IMR-90 (cell line): Measurements from ENCODE around the gene LRRC39. TPM values are rescaled to one million over a fixed set of nuclear protein-coding genes. Genes with fewer than 3 reads are reported as not detected.

Experiments
- ATAC-seq: fragments of 200-7000 bp; cut with Tn5 transposase; 2 replicates; pipeline ENCODE4 v1.9.1; 2020; ENCODE audit warnings: low read depth, mild to moderate bottlenecking, moderate library complexity
- BruUV-seq: library from RNA; stranded (reverse); fragments of 400-500 nt; replicated peaks from 2 replicates; lab custom pipeline; 2021; lab: Mats Ljungman, UMichigan
- CTCF ChIA-PET: fragments of 300-600 bp; formaldehyde crosslinking; extraction: SDS; loops from one replicate; lab custom pipeline; 2021; ENCODE audit warnings: antibody characterized with exemption; lab: Yijun Ruan, JAX
- POLR2A ChIA-PET: fragments of 300-600 bp; sonication (Branson Sonifier 250); formaldehyde crosslinking; loops from one replicate; lab custom pipeline; 2022; ENCODE audit warnings: antibody characterized with exemption; ENCODE audit not compliant: unreplicated experiment; lab: Charles Lee
- DNase-seq: peaks from one replicate; pipeline ENCODE4 v3.0.0; 2013
- H2AFZ ChIP-seq: replicated peaks from 2 replicates; pipeline ENCODE3; 2013; ENCODE audit warnings: low read length, mild to moderate bottlenecking; ENCODE audit not compliant: poor library complexity
- H2AK5ac ChIP-seq: 2 replicates; pipeline ENCODE4 v1.6.1; 2013; ENCODE audit warnings: low read depth, low read length, inconsistent platforms
- H2AK9ac ChIP-seq: replicated peaks from 2 replicates; pipeline ENCODE3; 2013; ENCODE audit warnings: mild to moderate bottlenecking, low read depth, low read length, moderate library complexity; ENCODE audit not compliant: poor library complexity
- H2BK120ac ChIP-seq: 2 replicates; pipeline ENCODE4 v1.6.1; 2013; ENCODE audit warnings: low read depth, low read length, inconsistent platforms
- H2BK15ac ChIP-seq: 3 replicates; pipeline ENCODE4 v1.6.1; 2013; ENCODE audit warnings: low read depth, low read length, inconsistent platforms
- H2BK20ac ChIP-seq: 2 replicates; pipeline ENCODE4 v1.6.1; 2013; ENCODE audit warnings: low read depth, mild to moderate bottlenecking, inconsistent platforms, low read length, moderate library complexity
- H2BK5ac ChIP-seq: 2 replicates; pipeline ENCODE4 v1.6.1; 2013; ENCODE audit warnings: mild to moderate bottlenecking, low read depth, low read length, inconsistent platforms; ENCODE audit not compliant: poor library complexity, severe bottlenecking
- H3K14ac ChIP-seq: replicated peaks from 2 replicates; pipeline ENCODE4 v1.6.1; 2013; ENCODE audit warnings: low read depth, low read length, inconsistent platforms
- H3K18ac ChIP-seq: 2 replicates; pipeline ENCODE4 v1.6.1; 2013; ENCODE audit warnings: low read depth, low read length, control low read depth
- H3K23ac ChIP-seq: 2 replicates; pipeline ENCODE4 v1.6.1; 2013; ENCODE audit warnings: low read depth, low read length, inconsistent platforms
- H3K27ac ChIP-seq: 2 replicates; pipeline ENCODE4 v1.5.1; 2013; ENCODE audit warnings: mild to moderate bottlenecking, control low read depth, low read length; ENCODE audit not compliant: insufficient read depth
- H3K27me3 ChIP-seq: 2 replicates; pipeline ENCODE4 v1.6.1; 2013; ENCODE audit warnings: low read length; ENCODE audit not compliant: control insufficient read depth, insufficient read depth
- H3K36me3 ChIP-seq: 2 replicates; pipeline ENCODE4 v1.6.1; 2013; ENCODE audit warnings: low read length, mixed read lengths; ENCODE audit not compliant: control insufficient read depth, insufficient read depth
- H3K4ac ChIP-seq: 2 replicates; pipeline ENCODE4 v1.6.1; 2013; ENCODE audit warnings: low read depth, low read length, inconsistent platforms
- H3K4me1 ChIP-seq: 2 replicates; pipeline ENCODE4 v1.6.1; 2013; ENCODE audit warnings: low read length, mixed read lengths; ENCODE audit not compliant: control insufficient read depth, insufficient read depth
- H3K4me2 ChIP-seq: 2 replicates; pipeline ENCODE4 v1.6.1; 2013; ENCODE audit warnings: low read depth, mild to moderate bottlenecking, control low read depth, low read length, moderate library complexity
- H3K4me3 ChIP-seq: 2 replicates; pipeline ENCODE4 v1.5.1; 2013; ENCODE audit warnings: low read depth, mild to moderate bottlenecking, control low read depth, low read length, moderate library complexity; ENCODE audit not compliant: insufficient read depth
- H3K56ac ChIP-seq: 2 replicates; pipeline ENCODE4 v1.6.1; 2013; ENCODE audit warnings: low read length, inconsistent platforms; ENCODE audit not compliant: insufficient read depth; ENCODE audit errors: extremely low read depth
- H3K79me1 ChIP-seq, 2 experiments: 2 replicates each; pipeline ENCODE4 v1.6.1; 2013; ENCODE audit warnings: low read length in 2 of 2, inconsistent platforms in 1 of 2, low read depth in 1 of 2
- H3K9ac ChIP-seq: 2 replicates; pipeline ENCODE4 v1.6.1; 2013; ENCODE audit warnings: low read depth, low read length, control low read depth
- H3K9me1 ChIP-seq: 2 replicates; pipeline ENCODE4 v1.6.1; 2013; ENCODE audit warnings: low read length, inconsistent platforms; ENCODE audit not compliant: insufficient read depth
- H3K9me3 ChIP-seq: 2 replicates; pipeline ENCODE4 v1.6.1; 2013; ENCODE audit warnings: low read length; ENCODE audit not compliant: control insufficient read depth, insufficient read depth
- H4K20me1 ChIP-seq: 2 replicates; pipeline ENCODE4 v1.6.1; 2013; ENCODE audit warnings: low read length, inconsistent platforms; ENCODE audit not compliant: insufficient read depth
- H4K5ac ChIP-seq: 2 replicates; pipeline ENCODE4 v1.6.1; 2013; ENCODE audit warnings: mild to moderate bottlenecking, low read depth, low read length, control low read depth
- H4K8ac ChIP-seq, 2 experiments: 2 replicates each; pipeline ENCODE4 v1.6.1; 2013; ENCODE audit warnings: low read depth in 2 of 2, low read length in 2 of 2, control low read depth in 1 of 2, inconsistent platforms in 1 of 2
- H4K91ac ChIP-seq: 2 replicates; pipeline ENCODE4 v1.6.1; 2013; ENCODE audit warnings: low read depth, low read length, inconsistent platforms; ENCODE audit not compliant: insufficient read depth
- BHLHE40 ChIP-seq: fragments of 150-350 bp; IDR thresholded peaks from 2 replicates; pipeline ENCODE4 v1.6.1; 2016; ENCODE audit warnings: mild to moderate bottlenecking, low read depth, low read length
- CEBPB ChIP-seq: IDR thresholded peaks from 2 replicates; pipeline ENCODE4 v1.6.1; 2012; ENCODE audit warnings: low read depth, low read length, improper control_type of control experiment
- CHD1 ChIP-seq: IDR thresholded peaks from 2 replicates; pipeline ENCODE4 v1.6.1; 2012; ENCODE audit warnings: low read depth, low read length, improper control_type of control experiment
- FOS ChIP-seq: fragments of 150-350 bp; IDR thresholded peaks from 2 replicates; pipeline ENCODE4 v1.6.1; 2016; ENCODE audit warnings: low read depth, low read length
- MAFK ChIP-seq: IDR thresholded peaks from 2 replicates; pipeline ENCODE4 v1.6.1; 2012; ENCODE audit warnings: low read depth, low read length, improper control_type of control experiment
- MAZ ChIP-seq: IDR thresholded peaks from 2 replicates; pipeline ENCODE4 v1.6.1; 2012; ENCODE audit warnings: low read depth, mild to moderate bottlenecking, low read length, improper control_type of control experiment, moderate library complexity, borderline replicate concordance
- MXI1 ChIP-seq: IDR thresholded peaks from 2 replicates; pipeline ENCODE4 v1.6.1; 2012; ENCODE audit warnings: low read depth, mild to moderate bottlenecking, low read length, moderate library complexity, borderline replicate concordance
- NFE2L2 ChIP-seq: fragments of 150-350 bp; IDR thresholded peaks from 2 replicates; pipeline ENCODE4 v1.6.1; 2016; ENCODE audit warnings: low read depth, mild to moderate bottlenecking, low read length
- POLR2A ChIP-seq: IDR thresholded peaks from 2 replicates; pipeline ENCODE4 v1.6.1; 2012; ENCODE audit warnings: mild to moderate bottlenecking, low read depth, low read length
- RCOR1 ChIP-seq: IDR thresholded peaks from 2 replicates; pipeline ENCODE4 v1.6.1; 2012; ENCODE audit warnings: mild to moderate bottlenecking, low read length, improper control_type of control experiment; ENCODE audit not compliant: insufficient replicate concordance
- RFX5 ChIP-seq: IDR thresholded peaks from 2 replicates; pipeline ENCODE4 v1.8.0; 2012; ENCODE audit warnings: low read depth, mild to moderate bottlenecking, low read length, moderate library complexity
- SMC3 ChIP-seq: fragments of 150-350 bp; IDR thresholded peaks from 2 replicates; pipeline ENCODE4 v1.6.1; 2016; ENCODE audit warnings: low read depth, mild to moderate bottlenecking, antibody characterized with exemption, low read length, moderate library complexity
- dilution Hi-C: fragments of 300-500 bp; cut with HindIII; formaldehyde crosslinking; loops from one replicate; pipeline ENCODE4 v1.14.3; 2018; ENCODE audit warnings: low sequenced_read_pairs; ENCODE audit not compliant: unreplicated experiment
- in situ Hi-C: fragments of 300-500 bp; cut with MboI; formaldehyde crosslinking; loops from 3 replicates; pipeline ENCODE4 v1.14.3; 2019; ENCODE audit warnings: low sequenced_read_pairs, inconsistent platforms, mixed read lengths
- intact Hi-C: fragments of 100-400 bp; cut with micrococcal nuclease; formaldehyde crosslinking; loops from 2 replicates; pipeline ENCODE4 v1.10.0; 2022
- polyA plus RNA-seq, 3 experiments: library from polyadenylated mRNA; depleted of rRNA; stranded (reverse); fragments of >200 nt; gene quantifications; 2 replicates each; pipeline ENCODE4 v1.2.3, GENCODE V29; 2012; ENCODE audit warnings: low replicate concordance in 1 of 3
- total RNA-seq: library from RNA; depleted of rRNA; stranded (reverse); fragments of >200 nt; gene quantifications from 2 replicates; pipeline ENCODE4 v1.2.3, GENCODE V29; 2012
- TF ChIP-seq, protein P1 (sequence below): fragments of 150-350 bp; IDR thresholded peaks from 2 replicates; pipeline ENCODE4 v1.6.1; 2017; ENCODE audit warnings: mild to moderate bottlenecking, antibody characterized with exemption, low read length, low read depth
- TF ChIP-seq, protein P2 (sequence below): fragments of 150-350 bp; IDR thresholded peaks from 2 replicates; pipeline ENCODE4 v1.6.1; 2016; ENCODE audit warnings: low read depth, mild to moderate bottlenecking, low read length, moderate library complexity, borderline replicate concordance

LRRC39 gene
- total and polyA plus RNA-seq, 2 of the 4 experiments (the other 2 are of a cell fraction) = 0.36 to 0.48 TPM

DNA sequence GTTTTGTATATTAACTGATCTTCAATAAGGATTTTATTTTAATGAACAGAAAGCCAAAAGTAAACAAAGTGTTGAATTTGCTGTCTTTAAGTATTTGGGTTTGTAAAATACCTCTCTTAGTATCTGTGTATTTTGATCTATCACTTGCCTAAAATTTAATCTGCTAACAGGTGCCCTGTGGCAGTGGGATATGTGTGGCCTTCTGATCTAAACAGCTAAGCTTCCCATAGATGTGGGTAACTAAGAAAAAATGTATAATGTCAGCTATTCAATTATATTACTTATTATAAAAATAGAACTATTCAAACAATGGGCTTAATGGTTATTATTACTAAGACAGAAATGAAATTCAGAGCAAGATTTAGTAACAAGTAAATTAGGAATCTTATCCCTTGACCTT is 15.2 kb downstream of the LRRC39 start:
- H4K5ac ChIP-seq = no peak overlapping the region
- ATAC-seq (no peak), DNase-seq (no peak)
- no peaks in the 10 kb centered on the region for H3K27me3 ChIP-seq
- H3K56ac ChIP-seq = no peak overlapping the region
- dilution Hi-C loops (no loop called here), in situ Hi-C loops (no loop called here), intact Hi-C loops (no loop called here)
- no peak for TF ChIP-seq NFE2L2
- TF ChIP-seq RFX5 = no peak
- TF ChIP-seq MAFK = no peak
- TF ChIP-seq BHLHE40 = no peak
- TF ChIP-seq POLR2A = no peak
- TF ChIP-seq RCOR1 = no peak
- no peak for TF ChIP-seq FOS
- TF ChIP-seq, protein P1, sequence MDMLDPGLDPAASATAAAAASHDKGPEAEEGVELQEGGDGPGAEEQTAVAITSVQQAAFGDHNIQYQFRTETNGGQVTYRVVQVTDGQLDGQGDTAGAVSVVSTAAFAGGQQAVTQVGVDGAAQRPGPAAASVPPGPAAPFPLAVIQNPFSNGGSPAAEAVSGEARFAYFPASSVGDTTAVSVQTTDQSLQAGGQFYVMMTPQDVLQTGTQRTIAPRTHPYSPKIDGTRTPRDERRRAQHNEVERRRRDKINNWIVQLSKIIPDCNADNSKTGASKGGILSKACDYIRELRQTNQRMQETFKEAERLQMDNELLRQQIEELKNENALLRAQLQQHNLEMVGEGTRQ = no peak
- TF ChIP-seq MXI1 = no peak
- no peak for TF ChIP-seq MAZ
- TF ChIP-seq, protein P2, sequence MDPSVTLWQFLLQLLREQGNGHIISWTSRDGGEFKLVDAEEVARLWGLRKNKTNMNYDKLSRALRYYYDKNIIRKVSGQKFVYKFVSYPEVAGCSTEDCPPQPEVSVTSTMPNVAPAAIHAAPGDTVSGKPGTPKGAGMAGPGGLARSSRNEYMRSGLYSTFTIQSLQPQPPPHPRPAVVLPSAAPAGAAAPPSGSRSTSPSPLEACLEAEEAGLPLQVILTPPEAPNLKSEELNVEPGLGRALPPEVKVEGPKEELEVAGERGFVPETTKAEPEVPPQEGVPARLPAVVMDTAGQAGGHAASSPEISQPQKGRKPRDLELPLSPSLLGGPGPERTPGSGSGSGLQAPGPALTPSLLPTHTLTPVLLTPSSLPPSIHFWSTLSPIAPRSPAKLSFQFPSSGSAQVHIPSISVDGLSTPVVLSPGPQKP = no peak
- TF ChIP-seq CHD1 = no peak
- TF ChIP-seq SMC3 = no peak
- TF ChIP-seq CEBPB = no peak
- H3K9ac ChIP-seq = no peak overlapping the region
- BruUV-seq = no TSS peak
- no peak overlapping the region for H2AFZ ChIP-seq
- H3K4me1 ChIP-seq = no peaks in the 10 kb centered on the region
- H3K27ac ChIP-seq = no peak overlapping the region
- H2BK20ac ChIP-seq = no peak overlapping the region
- H3K9me3 ChIP-seq = no peaks in the 10 kb centered on the region
- H3K79me1 ChIP-seq = no peaks in the 10 kb centered on the region
- no peak overlapping the region for H4K8ac ChIP-seq
- no peaks in the 10 kb centered on the region for H4K20me1 ChIP-seq
- ChIA-PET POLR2A (no interaction called here), CTCF (no interaction called here)
- H3K23ac ChIP-seq = no peak overlapping the region
- H3K4me2 ChIP-seq = no peak overlapping the region
- H2BK120ac ChIP-seq = no peak overlapping the region
- no peak overlapping the region for H3K4me3 ChIP-seq
- no peak overlapping the region for H3K4ac ChIP-seq
- H2BK5ac ChIP-seq = no peak overlapping the region
- H3K9me1 ChIP-seq = no peaks in the 10 kb centered on the region
- H2AK9ac ChIP-seq = no peak overlapping the region
- H3K18ac ChIP-seq = no peak overlapping the region
- no peaks in the 10 kb centered on the region for H3K36me3 ChIP-seq
- H4K91ac ChIP-seq = no peak overlapping the region
- no peak overlapping the region for H3K14ac ChIP-seq
- no peak overlapping the region for H2BK15ac ChIP-seq
- no peak overlapping the region for H2AK5ac ChIP-seq
